Caco-2 (cell line): ENCODE data around the gene MRPS30. TPM values are rescaled to one million over a fixed set of nuclear protein-coding genes. Genes with fewer than 3 reads are reported as not detected.

ENCODE experiments used
- BruUV-seq: library from RNA; stranded (reverse); fragments of 400-500 nt; replicated peaks from 2 replicates; lab custom pipeline; 2021; lab: Mats Ljungman, UMichigan
- CTCF ChIA-PET: fragments of 300-600 bp; sonication (Branson Sonifier 250); formaldehyde crosslinking; loops from one replicate; lab custom pipeline; 2022; ENCODE audit warnings: antibody characterized with exemption; lab: Charles Lee
- POLR2A ChIA-PET: fragments of 300-600 bp; sonication (Branson Sonifier 250); formaldehyde crosslinking; loops from one replicate; lab custom pipeline; 2022; ENCODE audit warnings: antibody characterized with exemption; lab: Charles Lee
- DNase-seq, 2 experiments: peaks; one replicate each; pipeline versions ENCODE4 v3.0.0 to v3.0.0-alpha.2; 2020 to 2022
- H3K27me3 ChIP-seq: replicated peaks from 2 replicates; pipeline ENCODE4 v1.6.0; 2011; ENCODE audit warnings: low read length; ENCODE audit not compliant: control insufficient read depth, insufficient read depth
- H3K36me3 ChIP-seq: 2 replicates; pipeline ENCODE4 v1.5.1; 2011; ENCODE audit warnings: low read length; ENCODE audit not compliant: control insufficient read depth, insufficient read depth
- H3K4me1 ChIP-seq: fragments of 250-450 bp; sonication (Bioruptor Pico); 2 replicates; pipeline ENCODE4 v1.5.1; 2020; ENCODE audit warnings: mild to moderate bottlenecking
- H3K4me3 ChIP-seq: 2 replicates; pipeline ENCODE4 v1.5.1; 2011; ENCODE audit warnings: low read depth, mild to moderate bottlenecking, control low read depth, low read length
- H3K9me3 ChIP-seq: fragments of 250-450 bp; sonication (Bioruptor Pico); 2 replicates; pipeline ENCODE4 v1.5.1; 2020; ENCODE audit warnings: mild to moderate bottlenecking, moderate library complexity
- H3K27ac Mint-ChIP-seq: one replicate; pipeline ENCODE4 v1.8.0; 2022; ENCODE audit warnings: mixed read lengths; ENCODE audit not compliant: unreplicated experiment
- H3K27me3 Mint-ChIP-seq: one replicate; pipeline ENCODE4 v1.8.0; 2022; ENCODE audit warnings: mixed read lengths; ENCODE audit not compliant: insufficient read depth, unreplicated experiment
- H3K36me3 Mint-ChIP-seq: one replicate; pipeline ENCODE4 v1.8.0; 2022; ENCODE audit warnings: mild to moderate bottlenecking, mixed read lengths; ENCODE audit not compliant: insufficient read depth, unreplicated experiment
- H3K4me1 Mint-ChIP-seq: one replicate; pipeline ENCODE4 v1.8.0; 2022; ENCODE audit warnings: low read depth, mixed read lengths; ENCODE audit not compliant: unreplicated experiment
- H3K4me3 Mint-ChIP-seq: one replicate; pipeline ENCODE4 v1.8.0; 2022; ENCODE audit warnings: mild to moderate bottlenecking, moderate library complexity, mixed read lengths; ENCODE audit not compliant: unreplicated experiment
- H3K9me3 Mint-ChIP-seq: one replicate; pipeline ENCODE4 v1.8.0; 2022; ENCODE audit warnings: mixed read lengths; ENCODE audit not compliant: unreplicated experiment
- CTCF ChIP-seq, 2 experiments: fragments of 200-600 bp in 1 of 2; IDR thresholded peaks; 1 replicate in 1 of 2; 2 replicates in 1 of 2; pipeline versions ENCODE4 v1.5.1 to v1.8.0; 2011 to 2022; ENCODE audit warnings: antibody characterized with exemption in 1 of 2, control low read depth in 1 of 2, inconsistent platforms in 1 of 2, low read depth in 1 of 2, low read length in 1 of 2, mild to moderate bottlenecking in 1 of 2, moderate library complexity in 1 of 2; ENCODE audit not compliant: insufficient read depth in 1 of 2, severe bottlenecking in 1 of 2, unreplicated experiment in 1 of 2
- intact Hi-C: fragments of 100-400 bp; cut with micrococcal nuclease; formaldehyde crosslinking; loops from one replicate; pipeline ENCODE4 v1.10.0; 2022; ENCODE audit not compliant: unreplicated experiment
- total RNA-seq: library from RNA; stranded (reverse); gene quantifications from 2 replicates; pipeline ENCODE4 v1.2.3, GENCODE V29; 2022

MRPS30 gene
- total RNA-seq, 1 experiment from 2014 or later, result 62.2 TPM

GRCh38 chr5:44828719-44829118, 20.0 kb downstream of the MRPS30 start:
- Mint-ChIP-seq H3K36me3 (no peaks in the 10 kb centered on the region), H3K27me3 (no peaks in the 10 kb centered on the region), H3K27ac (no peak overlapping the region), H3K9me3 (no peaks in the 10 kb centered on the region), H3K4me3 (no peak overlapping the region), H3K4me1 (no peaks in the 10 kb centered on the region)
- ChIA-PET CTCF (no interaction called here), POLR2A (no interaction called here)
- no peak for TF ChIP-seq CTCF (IDR thresholded peaks at IDR 0.05; ENCODE audit: insufficient read depth in 1 of 2, low read depth in 1 of 2, low read length in 1 of 2, severe bottlenecking in 1 of 2, unreplicated experiment in 1 of 2)
- Histone ChIP-seq H3K27me3 (no peaks in the 10 kb centered on the region), H3K9me3 (no peaks in the 10 kb centered on the region), H3K4me1 (no peaks in the 10 kb centered on the region), H3K36me3 (no peaks in the 10 kb centered on the region), H3K4me3 (no peak overlapping the region)
- no peak for DNase-seq
- BruUV-seq, result no TSS peak
- intact Hi-C loops, result no loop called here

- no peaks in the 10 kb centered on the region for H3K27me3 ChIP-seq
- no peak for TF ChIP-seq CTCF (IDR thresholded peaks at IDR 0.05; ENCODE audit: insufficient read depth in 1 of 2, low read depth in 1 of 2, low read length in 1 of 2, severe bottlenecking in 1 of 2, unreplicated experiment in 1 of 2)
- H3K9me3 ChIP-seq, result no peaks in the 10 kb centered on the region
- Mint-ChIP-seq H3K4me3 (no peak overlapping the region), H3K27me3 (no peaks in the 10 kb centered on the region), H3K4me1 (no peaks in the 10 kb centered on the region), H3K36me3 (no peaks in the 10 kb centered on the region), H3K27ac (no peak overlapping the region), H3K9me3 (no peaks in the 10 kb centered on the region)
- ChIA-PET CTCF (no interaction called here), POLR2A (no interaction called here)
- no peak for DNase-seq
- intact Hi-C loops, result no loop called here
- H3K36me3 ChIP-seq, result no peaks in the 10 kb centered on the region
- no TSS peak for BruUV-seq
- no peak overlapping the region for H3K4me3 ChIP-seq
- H3K4me1 ChIP-seq, result no peaks in the 10 kb centered on the region
These were observed 22.2 kb downstream of the MRPS30 start for GRCh38 chr5:44830951-44831350.

GRCh38 chr5:44833249-44833648, 24.5 kb downstream of the MRPS30 start:
- H3K27ac Mint-ChIP-seq, result no peak overlapping the region
- TF ChIP-seq CTCF (IDR thresholded peaks at IDR 0.05; ENCODE audit: insufficient read depth in 1 of 2, low read depth in 1 of 2, low read length in 1 of 2, severe bottlenecking in 1 of 2, unreplicated experiment in 1 of 2), result no peak
- H3K9me3 ChIP-seq, result no peaks in the 10 kb centered on the region
- CTCF ChIA-PET, result no interaction called here
- POLR2A ChIA-PET, result no interaction called here
- H3K4me3 Mint-ChIP-seq, result no peak overlapping the region
- H3K36me3 ChIP-seq, result no peaks in the 10 kb centered on the region
- no peak for DNase-seq
- no peaks in the 10 kb centered on the region for H3K27me3 ChIP-seq
- H3K9me3 Mint-ChIP-seq, result peaks cover 5% of the 10 kb centered on the region
- H3K4me1 ChIP-seq, result no peaks in the 10 kb centered on the region
- intact Hi-C loops, result no loop called here
- H3K4me3 ChIP-seq, result no peak overlapping the region
- H3K27me3 Mint-ChIP-seq, result no peaks in the 10 kb centered on the region
- H3K4me1 Mint-ChIP-seq, result no peaks in the 10 kb centered on the region
- H3K36me3 Mint-ChIP-seq, result no peaks in the 10 kb centered on the region
- BruUV-seq, result no TSS peak
